Left colon (tissue), 2 donors: ENCODE measurements around the gene OR2H1. TPM values are rescaled to one million over a fixed set of nuclear protein-coding genes. Genes with fewer than 3 reads are reported as not detected.
"Not testable (repeated sequence)": the region's sequence is repeated elsewhere in the genome, so short reads cannot be mapped to it uniquely, and the experiment has no call there.

Source experiments
- ATAC-seq: fragments of 200-7000 bp; cut with Tn5 transposase; one replicate; pipeline ENCODE4 v1.9.1; 2020; ENCODE audit warnings: mild to moderate bottlenecking, moderate library complexity
- DNase-seq, 2 donors: peaks; one replicate each; pipeline ENCODE4 v3.0.0-alpha.2; 2020
- intact Hi-C, 2 donors: fragments of 100-400 bp; cut with DNase I in 1 of 2; cut with micrococcal nuclease in 1 of 2; formaldehyde crosslinking; loops; one replicate each; pipeline versions ENCODE4 v1.11.2 to v1.14.0; 2022; cut with DNase I, micrococcal nuclease
- long read RNA-seq: library from polyadenylated mRNA; unstranded; transcript quantifications from one replicate; pipeline ENCODE4 v2.0.0, GENCODE V29; 2021
- total RNA-seq, 2 donors: library from RNA; stranded (reverse); fragmentation: NEBNext Ultra II Directional; extraction: Animal tissue kit (Norgen Biotek cat#: 25700); gene quantifications; one replicate each; pipeline ENCODE4 v1.2.1, GENCODE V29; 2021
- donor health status: DM: no; HTN: no; CAD: no.
- donor health status: DM: yes; HTN: yes; CAD: no.

OR2H1 gene
- total RNA-seq: not detected
- long read RNA-seq: 0 reads

GRCh38 chr6:29456971-29457370 lies at the start of gene OR2H1, which contains the start of gene OR11A1:
Gene OR2H1, plus strand, starts transcription at chr6:29457155. Its CDS starts 4,615 bp downstream, at chr6:29461770.
Gene OR11A1, minus strand, starts transcription at chr6:29457071. Its CDS starts 29,430 bp downstream, at chr6:29427641.
- intact Hi-C loops: no loop called here
- no peak for ATAC-seq
- no peak for DNase-seq

- intact Hi-C loops: no loop called here
- no peak for DNase-seq
- no peak for ATAC-seq
These were observed 42.4 kb upstream of the OR2H1 start, which contains the start of gene OR12D1 for GRCh38 chr6:29414588-29414987. Gene OR12D1, plus strand, starts transcription at chr6:29414928.

GRCh38 chr6:29419516-29419915 lies 37.4 kb upstream of the OR2H1 start:
- DNase-seq (no peak), ATAC-seq (no peak)
- intact Hi-C loops: no loop called here

GRCh38 chr6:29424168-29424567 lies 32.8 kb upstream of the OR2H1 start:
- no peak for ATAC-seq
- intact Hi-C loops: no loop called here
- no peak for DNase-seq

GRCh38 chr6:29424575-29424974 lies 32.4 kb upstream of the OR2H1 start:
- intact Hi-C loops: no loop called here
- DNase-seq: no peak
- ATAC-seq: no peak

GRCh38 chr6:29425075-29425474 lies 31.9 kb upstream of the OR2H1 start:
- no peak for ATAC-seq
- intact Hi-C loops: no loop called here
- no peak for DNase-seq

GRCh38 chr6:29426654-29427053 lies 30.3 kb upstream of the OR2H1 start:
- intact Hi-C loops: no loop called here
- ATAC-seq (no peak), DNase-seq (no peak)

GRCh38 chr6:29436730-29437129 lies 20.2 kb upstream of the OR2H1 start:
- ATAC-seq, DNase-seq, intact Hi-C loops: not testable (repeated sequence)

GRCh38 chr6:29439006-29439405 lies 17.9 kb upstream of the OR2H1 start, which contains the start of gene OR10C1:
Gene OR10C1, plus strand, starts transcription at chr6:29439306. Its CDS starts 710 bp downstream, at chr6:29440016.
- intact Hi-C loops: no loop called here
- DNase-seq (no peak), ATAC-seq (no peak)

- no peak for ATAC-seq
- intact Hi-C loops: no loop called here
These were observed 14.2 kb upstream of the OR2H1 start for GRCh38 chr6:29442719-29443118.

GRCh38 chr6:29444031-29444430 lies 12.9 kb upstream of the OR2H1 start:
- intact Hi-C loops, DNase-seq, ATAC-seq: not testable (repeated sequence)

More at GRCh38 chr6:29442719-29443118, 14.2 kb upstream of the OR2H1 start:
- DNase-seq: no peak

GRCh38 chr6:29447670-29448069 lies 9.3 kb upstream of the OR2H1 start:
- DNase-seq (no peak), ATAC-seq (no peak)
- intact Hi-C loops: no loop called here

- DNase-seq (no peak), ATAC-seq (no peak)
- intact Hi-C loops: no loop called here
These were observed 5.3 kb upstream of the OR2H1 start for GRCh38 chr6:29451471-29452193.

- intact Hi-C loops: no loop called here
- ATAC-seq (no peak), DNase-seq (no peak)
These were observed 4.3 kb downstream of the OR2H1 start for GRCh38 chr6:29461021-29461814.

- intact Hi-C loops: no loop called here
- ATAC-seq: no peak
- DNase-seq: no peak
These were observed 5.1 kb downstream of the OR2H1 start for GRCh38 chr6:29462022-29462421.

- no peak for ATAC-seq
- DNase-seq: no peak
- intact Hi-C loops: no loop called here
These were observed 8.3 kb downstream of the OR2H1 start for GRCh38 chr6:29465279-29465678.

GRCh38 chr6:29465801-29466200 lies 8.8 kb downstream of the OR2H1 start:
- intact Hi-C loops: no loop called here
- ATAC-seq: no peak
- no peak for DNase-seq

- no peak for ATAC-seq
- intact Hi-C loops: no loop called here
- no peak for DNase-seq
These were observed 9.3 kb downstream of the OR2H1 start for GRCh38 chr6:29466241-29466640.

GRCh38 chr6:29474996-29475395 lies 18.0 kb downstream of the OR2H1 start:
- no peak for DNase-seq
- ATAC-seq: no peak
- intact Hi-C loops: no loop called here

- intact Hi-C loops: no loop called here
- DNase-seq (no peak), ATAC-seq (no peak)
These were observed 21.0 kb downstream of the OR2H1 start for GRCh38 chr6:29477923-29478450.
